Central memory CD4-positive, alpha-beta T cell (primary cell): ENCODE data around the gene LRRC10B.

Source experiments
- DNase-seq: peaks from one replicate; pipeline ENCODE4 v3.0.0; 2022

Gene LRRC10B

DNA sequence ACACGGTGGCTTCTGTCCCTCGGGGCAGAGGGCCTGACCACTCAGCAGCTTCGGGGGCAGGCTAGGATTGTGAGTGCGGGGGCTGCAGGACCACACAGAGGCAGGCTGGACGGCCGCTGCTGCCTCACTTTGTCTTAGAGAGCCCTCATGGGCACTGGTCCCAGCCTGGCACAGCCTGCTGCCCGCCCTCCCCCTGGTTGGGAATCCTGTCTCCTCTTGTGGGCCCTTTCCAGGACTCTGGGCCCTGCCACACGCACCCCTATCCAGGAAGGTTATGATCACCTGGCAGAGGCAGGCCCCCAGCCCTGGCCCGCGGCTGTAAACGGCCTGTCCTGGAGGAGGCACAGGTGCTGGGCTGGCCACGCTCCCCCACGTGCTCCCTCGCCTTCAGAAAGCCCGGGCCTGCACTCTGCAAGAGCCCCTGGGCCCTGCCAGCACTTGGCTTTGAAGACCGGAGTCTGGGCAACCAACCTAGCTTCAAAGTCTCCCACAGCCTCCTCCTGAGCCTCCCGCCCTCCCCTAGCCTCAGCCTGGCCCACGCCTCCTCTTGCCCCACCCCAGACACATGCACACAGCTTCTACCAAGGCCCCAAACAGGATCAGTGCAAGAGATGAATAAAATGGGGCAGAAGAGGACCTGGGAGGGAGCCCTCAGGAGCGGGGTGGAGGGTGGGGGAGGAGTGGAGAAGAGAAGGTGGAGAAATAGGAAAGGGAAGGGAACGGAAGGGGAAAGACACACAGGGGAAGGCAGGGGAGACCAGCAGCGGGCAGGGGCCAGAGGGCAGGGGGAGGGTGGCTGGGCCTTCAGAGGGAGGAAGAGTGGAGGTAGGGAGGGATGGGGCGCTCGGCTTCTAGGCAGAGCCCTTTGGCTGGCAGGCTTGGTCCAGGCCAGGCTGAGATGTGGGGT, 41.4 kb downstream of the LRRC10B start:
- no peak for DNase-seq

- DNase-seq, result no peak
Observed at GRCh38 chr11:61550665-61551227, 42.2 kb downstream of the LRRC10B start.

DNA sequence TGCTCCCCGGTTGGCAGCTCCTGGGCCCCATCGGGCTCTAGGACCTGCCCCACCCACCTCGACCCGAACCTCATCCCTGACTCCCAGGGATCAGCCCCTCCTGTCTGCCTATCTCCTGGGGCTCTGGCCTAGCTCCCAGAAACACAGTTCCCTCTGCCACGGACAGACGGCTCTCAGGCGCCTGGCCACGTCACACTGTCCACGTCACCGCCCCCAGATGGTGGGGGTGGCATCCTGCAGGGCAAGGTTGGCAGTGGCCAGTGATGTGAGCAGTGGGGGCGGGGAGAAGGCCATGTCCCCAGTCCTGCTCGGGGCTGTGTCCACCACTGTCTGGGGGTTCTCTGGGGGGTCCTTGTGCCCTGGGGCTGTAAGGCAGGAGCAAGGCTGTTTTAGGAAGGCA, 43.1 kb downstream of the LRRC10B start:
- DNase-seq, result no peak

- DNase-seq, result no peak
Observed at GRCh38 chr11:61552108-61552635, 43.6 kb downstream of the LRRC10B start.

DNA sequence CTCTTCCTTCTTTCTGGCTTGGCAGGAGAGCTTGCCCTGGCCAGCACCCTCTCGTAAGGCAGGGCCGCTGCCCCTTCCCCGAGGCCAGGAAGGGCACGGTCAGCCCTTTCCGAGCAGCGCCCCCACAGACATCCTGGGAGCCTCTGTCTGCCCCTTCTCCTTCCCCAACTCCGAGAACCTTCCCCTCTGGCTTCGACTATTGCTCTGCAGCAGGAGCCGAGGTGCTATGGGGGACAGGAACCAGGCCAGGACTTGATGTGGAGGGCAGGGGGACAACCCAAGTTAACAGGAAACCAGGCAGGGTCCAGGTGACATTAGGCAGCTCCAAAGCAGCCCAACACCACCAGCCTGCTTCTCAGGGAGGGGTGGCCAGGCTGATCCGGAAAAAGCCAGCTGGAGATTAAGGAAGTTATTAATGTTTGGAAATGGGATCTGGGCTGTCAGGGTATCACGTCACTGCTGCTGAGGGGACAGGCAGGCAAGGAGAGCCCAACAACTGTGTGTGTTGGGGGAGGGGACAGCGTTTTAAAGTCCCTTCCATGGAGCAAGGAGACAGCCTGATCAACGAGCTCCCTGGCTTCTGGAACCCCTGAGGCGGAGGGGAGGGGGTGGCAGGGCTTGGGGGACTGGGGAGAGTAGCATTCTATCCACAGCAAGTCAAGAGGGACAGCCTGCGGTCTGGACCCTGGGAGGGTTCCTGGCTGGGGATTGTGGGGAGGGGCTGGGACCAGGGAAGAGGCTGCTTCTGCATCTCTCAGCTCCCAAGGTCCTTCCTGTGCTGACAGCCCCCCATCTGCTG, 45.0 kb downstream of the LRRC10B start:
- DNase-seq, result no peak

GRCh38 chr11:61554172-61554988, 45.8 kb downstream of the LRRC10B start:
- DNase-seq, result no peak

- no peak for DNase-seq
Observed at GRCh38 chr11:61555051-61555969, 46.8 kb downstream of the LRRC10B start.

DNA sequence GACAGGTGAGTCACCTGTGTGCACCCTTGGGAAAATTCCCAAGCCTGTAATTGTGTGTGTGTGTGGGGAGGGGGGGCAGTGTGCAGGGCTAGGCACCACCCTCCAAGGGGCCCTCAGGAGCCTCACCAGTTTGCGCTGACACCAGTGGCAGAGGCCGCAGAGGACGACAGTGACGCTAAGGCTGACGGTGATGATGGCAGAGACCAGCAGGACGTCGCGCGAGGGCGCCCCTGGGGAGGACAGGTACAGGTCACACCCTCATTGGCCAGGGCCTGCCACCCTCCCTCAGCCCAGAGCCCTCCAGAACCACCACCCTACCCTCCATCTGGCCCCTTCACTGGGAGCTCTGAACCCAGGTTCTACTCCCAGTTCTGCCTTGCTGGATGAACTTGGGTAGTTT, 47.4 kb downstream of the LRRC10B start:
- no peak for DNase-seq

DNA sequence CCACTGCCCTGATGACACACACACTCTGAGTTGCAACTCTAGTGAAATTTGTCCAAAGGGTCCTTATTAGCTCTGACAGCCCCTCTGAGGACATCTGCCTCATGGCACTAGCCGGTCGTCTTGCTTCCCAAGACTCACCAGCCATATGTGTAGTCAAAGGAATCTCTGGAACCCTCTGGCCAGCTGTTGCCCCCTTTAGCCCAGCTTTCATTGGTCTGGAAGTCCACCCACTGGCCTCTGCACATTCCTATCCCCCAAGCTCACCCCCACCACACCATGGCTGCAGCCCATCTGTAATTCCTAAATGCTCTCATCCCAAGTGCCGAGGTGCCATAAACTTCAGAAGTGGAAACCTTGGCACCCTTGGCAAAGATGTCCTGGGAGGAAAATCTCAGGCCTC, 48.1 kb downstream of the LRRC10B start:
- no peak for DNase-seq
